ENCODE data around the gene SLC37A2.

- no peak for TF ChIP-seq CTCF (conservative IDR thresholded peaks at IDR 0.05; ENCODE audit: low read depth, low read length)
- TF ChIP-seq RAD21 (IDR thresholded peaks at IDR 0.05; ENCODE audit: low read length) = no peak
- TF ChIP-seq POLR2A (IDR thresholded peaks at IDR 0.05; ENCODE audit: low read depth, low read length) = no peak
- no peak for TF ChIP-seq CHD1 (IDR thresholded peaks at IDR 0.05; ENCODE audit: low read depth, low read length)
- no peak for TF ChIP-seq CEBPB (IDR thresholded peaks at IDR 0.05; ENCODE audit: low read depth, low read length)
- no peak for TF ChIP-seq MXI1 (IDR thresholded peaks at IDR 0.05; ENCODE audit: borderline replicate concordance, low read depth, low read length)
- TF ChIP-seq ELK1 (IDR thresholded peaks at IDR 0.05; ENCODE audit: borderline replicate concordance, low read depth, low read length) = no peak
- TF ChIP-seq SMC3 (IDR thresholded peaks at IDR 0.05; ENCODE audit: low read depth, low read length) = no peak
- no peak for TF ChIP-seq USF2 (IDR thresholded peaks at IDR 0.05; ENCODE audit: low read depth, low read length)
- TF ChIP-seq RFX5 (IDR thresholded peaks at IDR 0.05; ENCODE audit: low read depth, low read length) = no peak
- TF ChIP-seq RCOR1 (IDR thresholded peaks at IDR 0.05; ENCODE audit: insufficient replicate concordance, low read length) = no peak
These were observed 46.7 kb upstream of the SLC37A2 start for GRCh38 chr11:125016413-125016812.

Measured in IMR-90 (cell line).